K562 (cell line): Measurements from ENCODE around the gene MAGI2. TPM values are rescaled to one million over a fixed set of nuclear protein-coding genes. Genes with fewer than 3 reads are reported as not detected.

Experiments
- ATAC-seq: fragments of 200-7000 bp; cut with Tn5 transposase; 3 replicates; pipeline ENCODE4 v1.9.1; 2020; ENCODE audit warnings: moderate library complexity
- BruUV-seq: library from RNA; stranded (reverse); fragments of 400-500 nt; replicated peaks from 2 replicates; lab custom pipeline; 2021; lab: Mats Ljungman, UMichigan
- CTCF ChIA-PET: fragments of 300-600 bp; formaldehyde crosslinking; extraction: SDS; loops from one replicate; lab custom pipeline; 2021; ENCODE audit warnings: low intra/inter-chr PET ratio; lab: Yijun Ruan, JAX
- POLR2A ChIA-PET: fragments of 300-600, 350-650 bp; sonication (Branson Sonifier 250); formaldehyde crosslinking; extraction: SDS; loops from one replicate; lab custom pipeline; 2021; ENCODE audit warnings: antibody characterized with exemption, inconsistent platforms; lab: Yijun Ruan, JAX
- DNase-seq, 4 experiments: peaks; one replicate each; pipeline versions ENCODE4 v3.0.0 to v3.0.0-alpha.2; 2011 to 2018; ENCODE audit warnings: low spot score in 3 of 4, mixed read lengths in 3 of 4; ENCODE audit errors: extremely low read depth in 1 of 4
- FAIRE-seq: peaks from 2 replicates; lab custom pipeline; 2011; peaks lifted over from hg19 to GRCh38; lab: Jason Lieb, UNC
- H2AFZ ChIP-seq: 2 replicates; pipeline ENCODE4 v1.6.0; 2011; ENCODE audit warnings: low read depth, low read length, control low read depth, inconsistent platforms
- H3K27ac ChIP-seq: fragments of 200-600 bp; 3 replicates; pipeline ENCODE4 v1.8.0; 2011; ENCODE audit warnings: low read depth, mild to moderate bottlenecking, control low read depth, inconsistent platforms, low read length, moderate library complexity, mixed read lengths; ENCODE audit errors: extremely low read depth
- H3K27me3 ChIP-seq, 2 experiments: fragments of 300-600 bp in 1 of 2; 2 replicates in 1 of 2; 3 replicates in 1 of 2; pipeline versions ENCODE4 v1.6.0 to v1.8.0; 2011; ENCODE audit warnings: inconsistent platforms in 2 of 2, low read length in 2 of 2, mild to moderate bottlenecking in 1 of 2, mixed read lengths in 1 of 2, moderate library complexity in 1 of 2; ENCODE audit not compliant: control insufficient read depth in 2 of 2, insufficient read depth in 2 of 2
- H3K36me3 ChIP-seq: fragments of 300-600 bp; 3 replicates; pipeline ENCODE4 v1.8.0; 2011; ENCODE audit warnings: mild to moderate bottlenecking, low read length, inconsistent platforms; ENCODE audit not compliant: control insufficient read depth, insufficient read depth
- H3K4me1 ChIP-seq, 2 experiments: fragments of 200-600 bp in 1 of 2; replicated peaks in 1 of 2; 2 replicates in 1 of 2; 3 replicates in 1 of 2; pipeline versions ENCODE4 v1.5.1 to v1.8.0; 2011; ENCODE audit warnings: inconsistent platforms in 2 of 2, low read length in 2 of 2, mild to moderate bottlenecking in 1 of 2, mixed read lengths in 1 of 2, moderate library complexity in 1 of 2; ENCODE audit not compliant: control insufficient read depth in 2 of 2, insufficient read depth in 2 of 2
- H3K4me2 ChIP-seq: 2 replicates; pipeline ENCODE4 v1.6.1; 2011; ENCODE audit warnings: low read length, control low read depth, inconsistent platforms, mixed read lengths; ENCODE audit not compliant: insufficient read depth
- H3K4me3 ChIP-seq: fragments of 200-600 bp; sonication (generic), shearing (Covaris generic); 2 replicates; pipeline ENCODE4 v1.5.1; 2016; ENCODE audit warnings: control low read depth, inconsistent platforms
- H3K79me2 ChIP-seq: fragments of 200-600 bp; 3 replicates; pipeline ENCODE4 v1.8.0; 2011; ENCODE audit warnings: low read length, inconsistent platforms; ENCODE audit not compliant: control insufficient read depth, insufficient read depth
- H3K9ac ChIP-seq, 2 experiments: 2 replicates each; pipeline versions ENCODE4 v1.6.0 to v1.6.1; 2011; ENCODE audit warnings: low read depth in 2 of 2, low read length in 2 of 2, control low read depth in 1 of 2, inconsistent platforms in 1 of 2, mild to moderate bottlenecking in 1 of 2, mixed read lengths in 1 of 2; ENCODE audit not compliant: insufficient read depth in 1 of 2
- H3K9me1 ChIP-seq: one replicate; pipeline ENCODE4 v1.6.0; 2011; ENCODE audit warnings: inconsistent platforms, mild to moderate bottlenecking, low read length, moderate library complexity; ENCODE audit not compliant: control insufficient read depth, insufficient read depth
- H3K9me3 ChIP-seq: replicated peaks from 2 replicates; pipeline ENCODE4 v1.5.1; 2011; ENCODE audit warnings: low read depth, low read length, inconsistent platforms; ENCODE audit not compliant: control insufficient read depth, insufficient read depth
- H4K20me1 ChIP-seq: replicated peaks from 2 replicates; pipeline ENCODE4 v1.6.1; 2011; ENCODE audit warnings: low read length, inconsistent platforms, mixed read lengths; ENCODE audit not compliant: control insufficient read depth, insufficient read depth
- BRD4 ChIP-seq: fragments of 200-600 bp; sonication (generic); IDR thresholded peaks from 2 replicates; pipeline ENCODE4 v1.6.1; 2017; ENCODE audit warnings: inconsistent platforms
- EWSR1 ChIP-seq: fragments of 450-650 bp; IDR thresholded peaks from 2 replicates; pipeline ENCODE4 v1.6.1; 2018; ENCODE audit warnings: borderline replicate concordance, mild to moderate bottlenecking, low read depth, moderate library complexity; ENCODE audit not compliant: partially characterized antibody
- ILF3 ChIP-seq: fragments of 450-650 bp; IDR thresholded peaks from 2 replicates; pipeline ENCODE4 v1.6.1; 2018; ENCODE audit warnings: antibody characterized with exemption, mild to moderate bottlenecking, moderate library complexity, borderline replicate concordance
- NFATC3 ChIP-seq: fragments of 450-650 bp; IDR thresholded peaks from 2 replicates; pipeline ENCODE4 v1.6.1; 2017; ENCODE audit warnings: mild to moderate bottlenecking
- RBBP5 ChIP-seq: fragments of 200-600 bp; sonication (generic); IDR thresholded peaks from 2 replicates; pipeline ENCODE4 v1.6.1; 2012; ENCODE audit warnings: borderline replicate concordance, mild to moderate bottlenecking, low read length, control low read depth, inconsistent platforms; ENCODE audit not compliant: insufficient read depth, poor library complexity, severe bottlenecking
- RBM34 ChIP-seq: fragments of 200-400 bp; formaldehyde crosslinking; IDR thresholded peaks from 2 replicates; pipeline ENCODE4 v1.6.1; 2018; ENCODE audit warnings: low read length, borderline replicate concordance; ENCODE audit not compliant: insufficient read depth
- SAFB ChIP-seq: fragments of 200-400 bp; formaldehyde crosslinking; IDR thresholded peaks from 2 replicates; pipeline ENCODE4 v1.6.1; 2017; ENCODE audit warnings: low read depth, low read length, borderline replicate concordance
- STAT6 ChIP-seq: sonication (generic); formaldehyde crosslinking; IDR thresholded peaks from 2 replicates; pipeline ENCODE4 v1.8.1; 2023; ENCODE audit warnings: mild to moderate bottlenecking, missing genetic modification reagents
- XRCC4 ChIP-seq: IDR thresholded peaks from one replicate; pipeline ENCODE4 v1.6.1; 2011; ENCODE audit not compliant: insufficient read depth, insufficient read length; ENCODE audit errors: extremely low read depth
- ZFX ChIP-seq: sonication (generic); formaldehyde crosslinking; IDR thresholded peaks from 2 replicates; pipeline ENCODE4 v1.8.0; 2022; ENCODE audit warnings: mild to moderate bottlenecking, missing genetic modification reagents, moderate library complexity
- ZKSCAN8 ChIP-seq: fragments of 200-800 bp; sonication (Bioruptor generic); IDR thresholded peaks from 2 replicates; pipeline ENCODE4 v1.6.1; 2016; ENCODE audit warnings: missing genetic modification characterization, missing compliant biosample characterization
- ZNF354B ChIP-seq: fragments of 250-450 bp; sonication (Bioruptor Pico); IDR thresholded peaks from 2 replicates; pipeline ENCODE4 v1.4.0; 2020
- ZNF551 ChIP-seq: fragments of 250-450 bp; sonication (Bioruptor Pico); IDR thresholded peaks from 2 replicates; pipeline ENCODE4 v1.5.0; 2021; ENCODE audit warnings: mild to moderate bottlenecking, moderate library complexity
- ZNF76 ChIP-seq: fragments of 250-450 bp; sonication (Bioruptor Pico); IDR thresholded peaks from 2 replicates; pipeline ENCODE4 v1.4.0; 2020; ENCODE audit warnings: mild to moderate bottlenecking, moderate library complexity, borderline replicate concordance
- WGBS: fragments of 100-300 bp; shearing (Covaris generic); methylation state at CpG from one replicate; pipeline ENCODE4 v1.1.6; 2016; ENCODE audit warnings: low coverage, mixed read lengths; ENCODE audit not compliant: insufficient coverage; ENCODE audit errors: missing lambda C conversion rate; 5-methylcytosine and 5-hydroxymethylcytosine counted together
- in situ Hi-C: fragments of 300-500 bp; cut with MboI; formaldehyde crosslinking; loops from 4 replicates; pipeline ENCODE4 v1.15.0; 2018; ENCODE audit warnings: inconsistent platforms, mixed read lengths
- intact Hi-C: fragments of 100-400 bp; cut with micrococcal nuclease; formaldehyde crosslinking; loops from 2 replicates; pipeline ENCODE4 v1.14.2; 2022
- polyA plus RNA-seq, 8 experiments: library from polyadenylated mRNA; depleted of rRNA in 4 of 8; stranded (reverse) in 5 of 8; unstranded in 3 of 8; fragments of >200 nt; fragmentation: Nextera tagmentation in 2 of 8; fragmentation: Illumina TruSeq in 1 of 8; extraction: Ambion mirVana in 2 of 8; extraction: Trizol in 1 of 8; gene quantifications; 2 replicates each; pipeline versions ENCODE4 v1.2.1 to v1.2.3, GENCODE V29; 2011 to 2014; ENCODE audit warnings: inconsistent platforms in 1 of 8, missing spikeins in 1 of 8
- total RNA-seq, 7 experiments: library from RNA; depleted of rRNA in 6 of 7; stranded (reverse); fragments of >200 nt in 6 of 7; fragmentation: Illumina TruSeq in 2 of 7; extraction: Trizol in 2 of 7; gene quantifications; 2 replicates each; pipeline versions ENCODE4 v1.2.1 to v1.2.3, GENCODE V29; 2011 to 2021; ENCODE audit warnings: low replicate concordance in 1 of 7
- TF ChIP-seq, protein P1 (sequence below): fragments of 450-650 bp; IDR thresholded peaks from 2 replicates; pipeline ENCODE4 v1.6.1; 2018; ENCODE audit warnings: mild to moderate bottlenecking, low read depth; ENCODE audit not compliant: partially characterized antibody

Gene MAGI2
- total and polyA plus RNA-seq, 9 of the 15 experiments (the other 6 are each of a cell fraction or from before 2014, with no cell fraction given), result 0.27 to 1.4 (median 0.70) TPM

GRCh38 chr7:78127009-78127408, 1326.5 kb downstream of the MAGI2 start (continued):
- TF ChIP-seq ZNF76 (CRISPR knock-in tag) (no peak), ZNF354B (no peak), RBBP5 (no peak), SAFB (no peak)
- TF ChIP-seq, all 486 proteins: peak for 0

DNA sequence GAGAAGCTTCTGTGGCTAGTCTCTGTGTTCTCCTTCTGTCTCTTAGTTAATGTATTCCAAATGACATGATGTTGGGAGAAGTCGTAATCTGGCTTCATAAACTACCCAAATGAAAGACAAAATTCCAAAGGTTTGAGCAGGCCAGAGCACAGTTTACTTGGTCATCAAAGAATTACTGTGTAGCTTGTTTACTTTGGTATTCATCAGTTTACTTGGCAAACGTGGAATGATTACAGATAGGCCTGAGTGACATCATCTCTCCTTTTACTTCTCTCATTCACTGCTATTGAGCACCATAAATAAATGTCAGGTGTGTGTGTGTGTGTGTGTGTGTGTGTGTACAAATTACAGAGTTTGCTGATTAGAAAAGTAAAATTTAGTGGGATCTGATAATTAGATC, 1327.6 kb downstream of the MAGI2 start:
- FAIRE-seq (no peak), DNase-seq (no peak), ATAC-seq (no peak)
- no peak overlapping the region for H3K4me3 ChIP-seq
- WGBS, result 0% methylated on average over 2 of the region's 2 CpGs
- intact Hi-C loops, result no loop called here
- no peak for TF ChIP-seq RBM34
- no peak for TF ChIP-seq ZFX (CRISPR knock-in tag)
- no peak for TF ChIP-seq BRD4
- TF ChIP-seq ZKSCAN8 (CRISPR knock-in tag), result no peak
- TF ChIP-seq XRCC4, result no peak
- no peak for TF ChIP-seq EWSR1
- TF ChIP-seq STAT6 (CRISPR knock-in tag), result no peak
- TF ChIP-seq, protein P1, sequence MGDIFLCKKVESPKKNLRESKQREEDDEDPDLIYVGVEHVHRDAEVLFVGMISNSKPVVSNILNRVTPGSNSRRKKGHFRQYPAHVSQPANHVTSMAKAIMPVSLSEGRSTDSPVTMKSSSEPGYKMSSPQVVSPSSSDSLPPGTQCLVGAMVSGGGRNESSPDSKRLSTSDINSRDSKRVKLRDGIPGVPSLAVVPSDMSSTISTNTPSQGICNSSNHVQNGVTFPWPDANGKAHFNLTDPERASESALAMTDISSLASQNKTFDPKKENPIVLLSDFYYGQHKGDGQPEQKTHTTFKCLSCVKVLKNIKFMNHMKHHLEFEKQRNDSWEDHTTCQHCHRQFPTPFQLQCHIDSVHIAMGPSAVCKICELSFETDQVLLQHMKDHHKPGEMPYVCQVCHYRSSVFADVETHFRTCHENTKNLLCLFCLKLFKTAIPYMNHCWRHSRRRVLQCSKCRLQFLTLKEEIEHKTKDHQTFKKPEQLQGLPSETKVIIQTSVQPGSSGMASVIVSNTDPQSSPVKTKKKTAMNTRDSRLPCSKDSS, result no peak
- no peak for TF ChIP-seq NFATC3
- no peak for TF ChIP-seq ZNF551 (CRISPR knock-in tag)
- TF ChIP-seq ILF3, result no peak
- no peaks in the 10 kb centered on the region for H3K4me1 ChIP-seq
- CTCF ChIA-PET, result no interaction called here
- no peak overlapping the region for H3K9ac ChIP-seq
- no peak overlapping the region for H3K4me2 ChIP-seq
- H3K9me3 ChIP-seq, result no peaks in the 10 kb centered on the region
- in situ Hi-C loops, result no loop called here
- no peak overlapping the region for H3K27ac ChIP-seq
- BruUV-seq, result no TSS peak
- POLR2A ChIA-PET, result no interaction called here
- no peak overlapping the region for H2AFZ ChIP-seq
- H4K20me1 ChIP-seq, result no peaks in the 10 kb centered on the region
- H3K27me3 ChIP-seq, result peaks cover 5 to 6% of the 10 kb centered on the region in 2 experiments; a peak in 3 of 5 replicates
- H3K36me3 ChIP-seq, result no peaks in the 10 kb centered on the region
- no peaks in the 10 kb centered on the region for H3K9me1 ChIP-seq
- no peaks in the 10 kb centered on the region for H3K79me2 ChIP-seq
